IMR-90 (cell line): Measurements from ENCODE around the gene FRMD3. TPM values are rescaled to one million over a fixed set of nuclear protein-coding genes. Genes with fewer than 3 reads are reported as not detected.
A peak's percentile ranks its signal among the peaks of the same experiment; 100 is the strongest.

ENCODE experiments used
- ATAC-seq: fragments of 200-7000 bp; cut with Tn5 transposase; 2 replicates; pipeline ENCODE4 v1.9.1; 2020; ENCODE audit warnings: low read depth, mild to moderate bottlenecking, moderate library complexity
- Bru-seq: library from RNA; stranded (reverse); fragments of 400-500 nt; gene quantifications from one replicate; lab custom pipeline; 2021; lab: Mats Ljungman, UMichigan
- BruChase-seq, 2 experiments: library from RNA; stranded (reverse); fragments of 400-500 nt; gene quantifications; one replicate each; lab custom pipeline; 2021; lab: Mats Ljungman, UMichigan
- BruUV-seq: library from RNA; stranded (reverse); fragments of 400-500 nt; replicated peaks from 2 replicates; lab custom pipeline; 2021; lab: Mats Ljungman, UMichigan
- CTCF ChIA-PET: fragments of 300-600 bp; formaldehyde crosslinking; extraction: SDS; loops from one replicate; lab custom pipeline; 2021; ENCODE audit warnings: antibody characterized with exemption; lab: Yijun Ruan, JAX
- POLR2A ChIA-PET: fragments of 300-600 bp; sonication (Branson Sonifier 250); formaldehyde crosslinking; loops from one replicate; lab custom pipeline; 2022; ENCODE audit warnings: antibody characterized with exemption; ENCODE audit not compliant: unreplicated experiment; lab: Charles Lee
- DNase-seq: peaks from one replicate; pipeline ENCODE4 v3.0.0; 2013
- H2AFZ ChIP-seq: replicated peaks from 2 replicates; pipeline ENCODE3; 2013; ENCODE audit warnings: low read length, mild to moderate bottlenecking; ENCODE audit not compliant: poor library complexity
- H2AK5ac ChIP-seq: 2 replicates; pipeline ENCODE4 v1.6.1; 2013; ENCODE audit warnings: low read depth, low read length, inconsistent platforms
- H2AK9ac ChIP-seq: replicated peaks from 2 replicates; pipeline ENCODE3; 2013; ENCODE audit warnings: mild to moderate bottlenecking, low read depth, low read length, moderate library complexity; ENCODE audit not compliant: poor library complexity
- H2BK120ac ChIP-seq: 2 replicates; pipeline ENCODE4 v1.6.1; 2013; ENCODE audit warnings: low read depth, low read length, inconsistent platforms
- H2BK15ac ChIP-seq: 3 replicates; pipeline ENCODE4 v1.6.1; 2013; ENCODE audit warnings: low read depth, low read length, inconsistent platforms
- H2BK20ac ChIP-seq: 2 replicates; pipeline ENCODE4 v1.6.1; 2013; ENCODE audit warnings: low read depth, mild to moderate bottlenecking, inconsistent platforms, low read length, moderate library complexity
- H2BK5ac ChIP-seq: 2 replicates; pipeline ENCODE4 v1.6.1; 2013; ENCODE audit warnings: mild to moderate bottlenecking, low read depth, low read length, inconsistent platforms; ENCODE audit not compliant: poor library complexity, severe bottlenecking
- H3K14ac ChIP-seq: replicated peaks from 2 replicates; pipeline ENCODE4 v1.6.1; 2013; ENCODE audit warnings: low read depth, low read length, inconsistent platforms
- H3K18ac ChIP-seq: 2 replicates; pipeline ENCODE4 v1.6.1; 2013; ENCODE audit warnings: low read depth, low read length, control low read depth
- H3K23ac ChIP-seq: 2 replicates; pipeline ENCODE4 v1.6.1; 2013; ENCODE audit warnings: low read depth, low read length, inconsistent platforms
- H3K27ac ChIP-seq: 2 replicates; pipeline ENCODE4 v1.5.1; 2013; ENCODE audit warnings: mild to moderate bottlenecking, control low read depth, low read length; ENCODE audit not compliant: insufficient read depth
- H3K27me3 ChIP-seq: 2 replicates; pipeline ENCODE4 v1.6.1; 2013; ENCODE audit warnings: low read length; ENCODE audit not compliant: control insufficient read depth, insufficient read depth
- H3K36me3 ChIP-seq: 2 replicates; pipeline ENCODE4 v1.6.1; 2013; ENCODE audit warnings: low read length, mixed read lengths; ENCODE audit not compliant: control insufficient read depth, insufficient read depth
- H3K4ac ChIP-seq: 2 replicates; pipeline ENCODE4 v1.6.1; 2013; ENCODE audit warnings: low read depth, low read length, inconsistent platforms
- H3K4me1 ChIP-seq: 2 replicates; pipeline ENCODE4 v1.6.1; 2013; ENCODE audit warnings: low read length, mixed read lengths; ENCODE audit not compliant: control insufficient read depth, insufficient read depth
- H3K4me2 ChIP-seq: 2 replicates; pipeline ENCODE4 v1.6.1; 2013; ENCODE audit warnings: low read depth, mild to moderate bottlenecking, control low read depth, low read length, moderate library complexity
- H3K4me3 ChIP-seq: 2 replicates; pipeline ENCODE4 v1.5.1; 2013; ENCODE audit warnings: low read depth, mild to moderate bottlenecking, control low read depth, low read length, moderate library complexity; ENCODE audit not compliant: insufficient read depth
- H3K56ac ChIP-seq: 2 replicates; pipeline ENCODE4 v1.6.1; 2013; ENCODE audit warnings: low read length, inconsistent platforms; ENCODE audit not compliant: insufficient read depth; ENCODE audit errors: extremely low read depth
- H3K79me1 ChIP-seq, 2 experiments: 2 replicates each; pipeline ENCODE4 v1.6.1; 2013; ENCODE audit warnings: low read length in 2 of 2, inconsistent platforms in 1 of 2, low read depth in 1 of 2
- H3K9ac ChIP-seq: 2 replicates; pipeline ENCODE4 v1.6.1; 2013; ENCODE audit warnings: low read depth, low read length, control low read depth
- H3K9me1 ChIP-seq: 2 replicates; pipeline ENCODE4 v1.6.1; 2013; ENCODE audit warnings: low read length, inconsistent platforms; ENCODE audit not compliant: insufficient read depth
- H3K9me3 ChIP-seq: 2 replicates; pipeline ENCODE4 v1.6.1; 2013; ENCODE audit warnings: low read length; ENCODE audit not compliant: control insufficient read depth, insufficient read depth
- H4K20me1 ChIP-seq: 2 replicates; pipeline ENCODE4 v1.6.1; 2013; ENCODE audit warnings: low read length, inconsistent platforms; ENCODE audit not compliant: insufficient read depth
- H4K5ac ChIP-seq: 2 replicates; pipeline ENCODE4 v1.6.1; 2013; ENCODE audit warnings: mild to moderate bottlenecking, low read depth, low read length, control low read depth
- H4K8ac ChIP-seq, 2 experiments: 2 replicates each; pipeline ENCODE4 v1.6.1; 2013; ENCODE audit warnings: low read depth in 2 of 2, low read length in 2 of 2, control low read depth in 1 of 2, inconsistent platforms in 1 of 2
- H4K91ac ChIP-seq: 2 replicates; pipeline ENCODE4 v1.6.1; 2013; ENCODE audit warnings: low read depth, low read length, inconsistent platforms; ENCODE audit not compliant: insufficient read depth
- CTCF ChIP-seq: conservative IDR thresholded peaks from 2 replicates; pipeline ENCODE4 v1.5.1; 2012; ENCODE audit warnings: mild to moderate bottlenecking, low read depth, low read length, improper control_type of control experiment
- NFE2L2 ChIP-seq: fragments of 150-350 bp; IDR thresholded peaks from 2 replicates; pipeline ENCODE4 v1.6.1; 2016; ENCODE audit warnings: low read depth, mild to moderate bottlenecking, low read length
- RAD21 ChIP-seq: IDR thresholded peaks from 2 replicates; pipeline ENCODE4 v1.6.1; 2012; ENCODE audit warnings: low read length, improper control_type of control experiment
- SMC3 ChIP-seq: fragments of 150-350 bp; IDR thresholded peaks from 2 replicates; pipeline ENCODE4 v1.6.1; 2016; ENCODE audit warnings: low read depth, mild to moderate bottlenecking, antibody characterized with exemption, low read length, moderate library complexity
- WGBS, 2 experiments: methylation state at CpG; one replicate each; pipeline versions ENCODE4 v1.1.5 to v1.1.7; 2013; ENCODE audit warnings: missing lambda C conversion rate in 2 of 2; ENCODE audit not compliant: insufficient read length in 1 of 2; ENCODE audit errors: extremely low coverage in 2 of 2; 5-methylcytosine and 5-hydroxymethylcytosine counted together
- dilution Hi-C: fragments of 300-500 bp; cut with HindIII; formaldehyde crosslinking; loops from one replicate; pipeline ENCODE4 v1.14.3; 2018; ENCODE audit warnings: low sequenced_read_pairs; ENCODE audit not compliant: unreplicated experiment
- in situ Hi-C: fragments of 300-500 bp; cut with MboI; formaldehyde crosslinking; loops from 3 replicates; pipeline ENCODE4 v1.14.3; 2019; ENCODE audit warnings: low sequenced_read_pairs, inconsistent platforms, mixed read lengths
- intact Hi-C: fragments of 100-400 bp; cut with micrococcal nuclease; formaldehyde crosslinking; loops from 2 replicates; pipeline ENCODE4 v1.10.0; 2022
- long read RNA-seq: library from polyadenylated mRNA; unstranded; transcript quantifications from one replicate; pipeline ENCODE4 v2.0.0, GENCODE V29; 2021; ENCODE audit not compliant: unreplicated experiment
- polyA plus RNA-seq, 3 experiments: library from polyadenylated mRNA; depleted of rRNA; stranded (reverse); fragments of >200 nt; gene quantifications; 2 replicates each; pipeline ENCODE4 v1.2.3, GENCODE V29; 2012; ENCODE audit warnings: low replicate concordance in 1 of 3
- total RNA-seq: library from RNA; depleted of rRNA; stranded (reverse); fragments of >200 nt; gene quantifications from 2 replicates; pipeline ENCODE4 v1.2.3, GENCODE V29; 2012; rRNA removed

The FRMD3 gene
- total RNA-seq (under 0.01 and 0.18 TPM in 2 replicates), polyA plus RNA-seq (2012; rRNA removed) (0.02 and 0.06 TPM in 2 replicates), Bru-seq, nascent RNA (percentile 35 among the genes with signal in this experiment), BruChase-seq, experiment 1, labeled RNA remaining after a 6-hour chase (percentile 36 among the genes with signal in this experiment), BruChase-seq, experiment 2, labeled RNA remaining after a 2-hour chase (percentile 40 among the genes with signal in this experiment)
- polyA plus RNA-seq (2012; cell fraction: cytosol; rRNA removed): not detected in 2 replicates
- 0.02 and 0.25 TPM in 2 replicates for polyA plus RNA-seq (2012; cell fraction: nucleus; rRNA removed; ENCODE audit: low replicate concordance)
- long read RNA-seq: 0 reads

- Histone ChIP-seq H3K27me3 (peaks cover 16% of the 10 kb centered on the region), H3K9me3 (no peaks in the 10 kb centered on the region), H2AFZ (peak within 1 kb of the TSS; percentile 85), H4K20me1 (no peaks in the 10 kb centered on the region), H3K9ac (no peak within 1 kb of the TSS), H2BK5ac (no peak within 1 kb of the TSS), H3K4me1 (no peaks in the 10 kb centered on the region), H3K4me2 (peak within 1 kb of the TSS; percentile 81; the same call in 1 of the 2 replicates), H4K8ac (no peak within 1 kb of the TSS), H2AK9ac (no peak within 1 kb of the TSS), H3K27ac (no peak within 1 kb of the TSS), H4K5ac (no peak within 1 kb of the TSS), H3K56ac (no peak within 1 kb of the TSS), H3K79me1 (no peaks in the 10 kb centered on the region), H3K36me3 (no peaks in the 10 kb centered on the region), H2BK20ac (no peak within 1 kb of the TSS), H3K4me3 (peak within 1 kb of the TSS; percentile 45), H3K4ac (no peak within 1 kb of the TSS), H3K14ac (no peak within 1 kb of the TSS), H3K18ac (no peak within 1 kb of the TSS), H3K9me1 (no peaks in the 10 kb centered on the region), H2BK15ac (no peak within 1 kb of the TSS), H3K23ac (no peak within 1 kb of the TSS), H2AK5ac (no peak within 1 kb of the TSS), H2BK120ac (no peak within 1 kb of the TSS), H4K91ac (no peak within 1 kb of the TSS)
- ChIA-PET POLR2A (no interaction called here), CTCF (interaction anchor here (0.6 to 1.9 kb wide), 5 partner anchors 10 to 33 kb away, joined by 3 to 6 read pairs (median 4); no protein-coding TSS in a partner anchor)
- peak; percentile 93 for ATAC-seq
- dilution Hi-C loops: no loop called here
- intact Hi-C loops: no loop called here
- BruUV-seq: no TSS peak
- in situ Hi-C loops: no loop called here
- DNase-seq: peak; percentile 16
- TF ChIP-seq SMC3 (0 out of 2 replicates have a peak, but pooled peaks have one; percentile 17), RAD21 (0 out of 2 replicates have a peak, but pooled peaks have one; percentile 3), CTCF (peak; percentile 32; the same call in 1 of the 2 replicates), NFE2L2 (no peak)
- 1% methylated on average over 22 of the region's 85 CpGs; no CpG with 5 or more reads in 1 of the 2 experiments for WGBS, 2 experiments
Observed at GRCh38 chr9:83538172-83538889, at the start of gene FRMD3. FRMD3 (minus strand) TSS chr9:83538401; CDS start chr9:83538231, 170 bp downstream.
